HPDE6-E6E7 (cell line): ENCODE data around the gene CIAO2A.

Source experiments
- DNase-seq: peaks from one replicate; pipeline ENCODE4 v3.0.0; 2011; ENCODE audit warnings: missing footprints; ENCODE audit errors: extremely low spot score

The CIAO2A gene

GRCh38 chr15:64044300-64045100 lies 49.1 kb downstream of the CIAO2A start:
- no peak for DNase-seq

- DNase-seq = no peak
Measured at GRCh38 chr15:64038878-64039610, 54.6 kb downstream of the CIAO2A start.

- no peak for DNase-seq
Measured at GRCh38 chr15:64037966-64038365, 55.7 kb downstream of the CIAO2A start.

GRCh38 chr15:64037116-64037515 lies 56.5 kb downstream of the CIAO2A start:
- no peak for DNase-seq

- DNase-seq = no peak
Measured at GRCh38 chr15:64035525-64035924, 58.1 kb downstream of the CIAO2A start.

GRCh38 chr15:64034519-64034918 lies 59.1 kb downstream of the CIAO2A start:
- DNase-seq = no peak

GRCh38 chr15:64032329-64032728 lies 61.3 kb downstream of the CIAO2A start:
- no peak for DNase-seq

- no peak for DNase-seq
Measured at GRCh38 chr15:64030123-64030522, 63.5 kb downstream of the CIAO2A start.

GRCh38 chr15:64029633-64030032 lies 64.0 kb downstream of the CIAO2A start:
- DNase-seq = no peak

- DNase-seq = no peak
Measured at GRCh38 chr15:64029110-64029509, 64.5 kb downstream of the CIAO2A start.

GRCh38 chr15:64026591-64026990 lies 67.0 kb downstream of the CIAO2A start:
- DNase-seq = no peak

GRCh38 chr15:64024172-64025050 lies 69.2 kb downstream of the CIAO2A start:
- no peak for DNase-seq

- no peak for DNase-seq
Measured at GRCh38 chr15:64023220-64023619, 70.4 kb downstream of the CIAO2A start.

- DNase-seq = no peak
Measured at GRCh38 chr15:64022571-64022970, 71.1 kb downstream of the CIAO2A start.
